Astrocyte (in vitro differentiated cells and primary cell): ENCODE results near the gene AMER3. TPM values are rescaled to one million over a fixed set of nuclear protein-coding genes. Genes with fewer than 3 reads are reported as not detected.

ENCODE experiments used
- DNase-seq: peaks from one replicate; pipeline ENCODE4 v3.0.0-alpha.2; 2010; ENCODE audit warnings: low read depth
- FAIRE-seq: peaks from 2 replicates; lab custom pipeline; 2011; peaks lifted over from hg19 to GRCh38; lab: Jason Lieb, UNC
- H2AFZ ChIP-seq: 2 replicates; pipeline ENCODE4 v1.6.0; 2012; ENCODE audit warnings: low read depth, low read length, inconsistent platforms
- H3K27ac ChIP-seq: 2 replicates; pipeline ENCODE4 v1.5.1; 2011; ENCODE audit warnings: low read depth, low read length, inconsistent platforms
- H3K27me3 ChIP-seq: 2 replicates; pipeline ENCODE4 v1.6.0; 2011; ENCODE audit warnings: low read length, inconsistent platforms; ENCODE audit not compliant: insufficient read depth
- H3K36me3 ChIP-seq: 2 replicates; pipeline ENCODE4 v1.5.1; 2011; ENCODE audit warnings: low read length, inconsistent platforms; ENCODE audit not compliant: insufficient read depth
- H3K4me1 ChIP-seq: 2 replicates; pipeline ENCODE4 v1.5.1; 2011; ENCODE audit warnings: low read length, inconsistent platforms; ENCODE audit not compliant: insufficient read depth
- H3K4me2 ChIP-seq: 2 replicates; pipeline ENCODE4 v1.6.0; 2012; ENCODE audit warnings: low read length, inconsistent platforms
- H3K4me3 ChIP-seq: 2 replicates; pipeline ENCODE4 v1.5.1; 2011; ENCODE audit warnings: low read depth, mild to moderate bottlenecking, low read length, inconsistent platforms; ENCODE audit not compliant: insufficient read depth
- H3K79me2 ChIP-seq: 2 replicates; pipeline ENCODE4 v1.6.0; 2012; ENCODE audit warnings: mild to moderate bottlenecking, low read length, inconsistent platforms; ENCODE audit not compliant: insufficient read depth
- H3K9ac ChIP-seq: 2 replicates; pipeline ENCODE4 v1.6.0; 2012; ENCODE audit warnings: mild to moderate bottlenecking, low read length, inconsistent platforms
- H3K9me3 ChIP-seq: 2 replicates; pipeline ENCODE4 v1.5.1; 2012; ENCODE audit warnings: low read depth, mild to moderate bottlenecking, low read length, inconsistent platforms; ENCODE audit not compliant: insufficient read depth
- H4K20me1 ChIP-seq: 2 replicates; pipeline ENCODE4 v1.6.0; 2012; ENCODE audit warnings: low read length, inconsistent platforms; ENCODE audit not compliant: insufficient read depth
- H3K27ac Mint-ChIP-seq: one replicate; pipeline ENCODE4 v1.8.0; 2021; ENCODE audit warnings: mild to moderate bottlenecking, mixed read lengths; ENCODE audit not compliant: unreplicated experiment
- H3K27me3 Mint-ChIP-seq: one replicate; pipeline ENCODE4 v1.8.0; 2021; ENCODE audit warnings: low read depth, mixed read lengths; ENCODE audit not compliant: unreplicated experiment
- H3K36me3 Mint-ChIP-seq: one replicate; pipeline ENCODE4 v1.8.0; 2021; ENCODE audit warnings: low read depth, mixed read lengths; ENCODE audit not compliant: unreplicated experiment
- H3K4me1 Mint-ChIP-seq: one replicate; pipeline ENCODE4 v1.8.0; 2021; ENCODE audit warnings: low read depth, mixed read lengths; ENCODE audit not compliant: unreplicated experiment
- H3K4me3 Mint-ChIP-seq: one replicate; pipeline ENCODE4 v1.8.0; 2021; ENCODE audit warnings: mild to moderate bottlenecking, moderate library complexity, mixed read lengths; ENCODE audit not compliant: unreplicated experiment
- H3K9me3 Mint-ChIP-seq: one replicate; pipeline ENCODE4 v1.8.0; 2021; ENCODE audit warnings: mild to moderate bottlenecking, mixed read lengths; ENCODE audit not compliant: unreplicated experiment
- EZH2 ChIP-seq: IDR thresholded peaks from 2 replicates; pipeline ENCODE4 v1.6.1; 2012; ENCODE audit warnings: mild to moderate bottlenecking, low read length, inconsistent platforms; ENCODE audit not compliant: insufficient read depth
- total RNA-seq: library from RNA; stranded (reverse); gene quantifications from 2 replicates; pipeline ENCODE4 v1.2.1, GENCODE V29; 2021
- TF ChIP-seq, protein P1 (sequence below): IDR thresholded peaks from 2 replicates; pipeline ENCODE4 v1.5.1; 2011; ENCODE audit warnings: low read depth, mild to moderate bottlenecking, inconsistent platforms, low read length, moderate library complexity; ENCODE audit not compliant: insufficient read depth

Gene AMER3
- total RNA-seq, 1 donor from 2014 or later = not detected

DNA sequence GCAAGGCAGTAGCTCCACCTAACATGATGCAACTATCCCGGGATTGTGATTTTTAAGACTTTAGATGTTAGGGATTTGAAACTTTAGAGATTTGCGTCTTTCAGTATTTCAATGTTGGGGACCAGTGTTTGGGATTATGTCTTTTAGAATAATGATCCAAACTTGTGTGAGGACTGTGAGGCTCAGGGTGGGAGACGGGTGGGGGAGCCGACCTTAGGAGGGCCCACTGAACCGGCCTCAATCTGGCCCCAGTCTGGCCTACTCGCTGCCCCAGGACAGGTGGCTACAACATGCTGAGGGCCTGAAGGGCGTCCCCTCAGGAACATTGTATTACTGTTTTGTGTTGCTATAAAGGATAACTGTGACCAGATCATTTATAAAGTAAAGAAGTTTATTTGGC is 10.7 kb downstream of the AMER3 start:
- no peaks in the 10 kb centered on the region for H3K27me3 ChIP-seq
- FAIRE-seq = no peak
- H3K9ac ChIP-seq = no peak overlapping the region
- Mint-ChIP-seq H3K4me1 (no peaks in the 10 kb centered on the region), H3K27me3 (peaks cover 37% of the 10 kb centered on the region), H3K27ac (no peak overlapping the region), H3K9me3 (no peaks in the 10 kb centered on the region), H3K36me3 (peaks cover 2% of the 10 kb centered on the region), H3K4me3 (no peak overlapping the region)
- no peaks in the 10 kb centered on the region for H3K9me3 ChIP-seq
- H3K27ac ChIP-seq = no peak overlapping the region
- no peak overlapping the region for H3K4me3 ChIP-seq
- TF ChIP-seq, protein P1, sequence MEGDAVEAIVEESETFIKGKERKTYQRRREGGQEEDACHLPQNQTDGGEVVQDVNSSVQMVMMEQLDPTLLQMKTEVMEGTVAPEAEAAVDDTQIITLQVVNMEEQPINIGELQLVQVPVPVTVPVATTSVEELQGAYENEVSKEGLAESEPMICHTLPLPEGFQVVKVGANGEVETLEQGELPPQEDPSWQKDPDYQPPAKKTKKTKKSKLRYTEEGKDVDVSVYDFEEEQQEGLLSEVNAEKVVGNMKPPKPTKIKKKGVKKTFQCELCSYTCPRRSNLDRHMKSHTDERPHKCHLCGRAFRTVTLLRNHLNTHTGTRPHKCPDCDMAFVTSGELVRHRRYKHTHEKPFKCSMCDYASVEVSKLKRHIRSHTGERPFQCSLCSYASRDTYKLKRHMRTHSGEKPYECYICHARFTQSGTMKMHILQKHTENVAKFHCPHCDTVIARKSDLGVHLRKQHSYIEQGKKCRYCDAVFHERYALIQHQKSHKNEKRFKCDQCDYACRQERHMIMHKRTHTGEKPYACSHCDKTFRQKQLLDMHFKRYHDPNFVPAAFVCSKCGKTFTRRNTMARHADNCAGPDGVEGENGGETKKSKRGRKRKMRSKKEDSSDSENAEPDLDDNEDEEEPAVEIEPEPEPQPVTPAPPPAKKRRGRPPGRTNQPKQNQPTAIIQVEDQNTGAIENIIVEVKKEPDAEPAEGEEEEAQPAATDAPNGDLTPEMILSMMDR = no peak
- TF ChIP-seq EZH2 = no peak
- no peaks in the 10 kb centered on the region for H3K4me1 ChIP-seq
- H2AFZ ChIP-seq = no peak overlapping the region
- no peak overlapping the region for H3K4me2 ChIP-seq
- H3K36me3 ChIP-seq = no peaks in the 10 kb centered on the region
- no peak for DNase-seq
- no peaks in the 10 kb centered on the region for H3K79me2 ChIP-seq
- no peaks in the 10 kb centered on the region for H4K20me1 ChIP-seq

DNA sequence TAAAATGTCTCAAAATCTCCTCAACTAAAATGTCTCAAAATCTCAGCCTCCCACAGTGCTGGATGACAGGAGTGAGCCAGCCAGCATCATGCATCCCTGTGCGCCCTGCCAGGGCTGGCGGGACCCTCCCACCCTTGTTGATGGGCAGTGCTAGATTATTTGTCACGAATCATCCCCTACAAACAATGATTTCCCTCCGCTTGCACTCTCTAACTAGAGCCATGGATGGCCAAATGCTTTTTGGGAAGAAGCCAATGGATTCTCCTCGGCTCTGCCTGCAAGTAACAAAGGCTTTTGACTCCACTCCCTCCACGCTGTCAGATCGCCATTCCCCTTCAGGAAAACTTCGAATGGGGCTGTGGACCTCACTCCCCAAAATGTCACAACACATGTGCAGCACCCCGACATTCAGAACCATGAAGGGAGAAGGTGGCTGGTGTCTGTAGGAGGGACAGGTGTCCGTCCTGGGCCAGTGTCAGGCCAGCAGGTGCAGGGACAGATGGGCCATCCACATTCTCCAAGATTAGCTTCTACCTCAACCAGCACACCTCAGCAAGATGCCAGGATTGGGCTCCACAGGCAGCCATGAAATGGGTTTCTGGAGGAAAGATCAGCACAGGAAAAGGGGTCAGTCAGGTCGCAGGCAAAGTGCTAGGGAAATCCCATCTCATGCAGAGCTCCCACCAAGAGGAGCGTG is 11.5 kb downstream of the AMER3 start:
- Histone ChIP-seq H3K27ac (no peak overlapping the region), H2AFZ (no peak overlapping the region), H3K4me3 (no peak overlapping the region), H4K20me1 (no peaks in the 10 kb centered on the region), H3K4me2 (no peak overlapping the region), H3K9ac (no peak overlapping the region), H3K27me3 (no peaks in the 10 kb centered on the region), H3K79me2 (no peaks in the 10 kb centered on the region), H3K36me3 (no peaks in the 10 kb centered on the region), H3K9me3 (no peaks in the 10 kb centered on the region), H3K4me1 (no peaks in the 10 kb centered on the region)
- TF ChIP-seq EZH2 = no peak
- TF ChIP-seq, protein P1 = no peak
- H3K4me1 Mint-ChIP-seq = no peaks in the 10 kb centered on the region
- no peak for FAIRE-seq
- no peak overlapping the region for H3K4me3 Mint-ChIP-seq
- DNase-seq = no peak
- peaks cover 29% of the 10 kb centered on the region for H3K27me3 Mint-ChIP-seq
- peaks cover 2% of the 10 kb centered on the region for H3K36me3 Mint-ChIP-seq
- H3K27ac Mint-ChIP-seq = no peak overlapping the region
- H3K9me3 Mint-ChIP-seq = peaks cover under 1% of the 10 kb centered on the region

DNA sequence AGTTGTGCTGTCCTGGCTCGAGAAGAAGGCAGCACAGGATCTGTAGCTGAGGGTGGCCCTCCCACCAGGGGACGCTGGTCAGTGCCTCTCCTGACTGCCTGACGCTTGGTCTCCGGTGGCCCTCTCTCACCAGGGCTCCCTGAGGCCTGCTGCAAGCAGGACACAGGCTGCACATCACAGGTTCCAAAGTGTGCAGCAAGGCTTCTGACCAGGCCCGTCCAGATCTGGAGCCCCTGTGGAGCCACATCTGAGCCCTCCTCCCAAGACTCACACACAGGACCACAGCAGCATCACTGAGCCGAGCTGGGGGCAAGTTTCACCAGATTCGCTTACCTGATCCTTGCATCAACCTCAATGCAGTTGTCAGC is 12.1 kb downstream of the AMER3 start:
- no peaks in the 10 kb centered on the region for H3K27me3 ChIP-seq
- no peaks in the 10 kb centered on the region for H3K36me3 ChIP-seq
- H3K27ac ChIP-seq = no peak overlapping the region
- no peaks in the 10 kb centered on the region for H4K20me1 ChIP-seq
- DNase-seq (no peak), FAIRE-seq (no peak)
- H3K27ac Mint-ChIP-seq = no peak overlapping the region
- no peak overlapping the region for H3K9ac ChIP-seq
- H2AFZ ChIP-seq = no peak overlapping the region
- TF ChIP-seq EZH2 = no peak
- TF ChIP-seq, protein P1 = no peak
- H3K9me3 ChIP-seq = no peaks in the 10 kb centered on the region
- H3K36me3 Mint-ChIP-seq = peaks cover 2% of the 10 kb centered on the region
- peaks cover 2% of the 10 kb centered on the region for H3K9me3 Mint-ChIP-seq
- H3K27me3 Mint-ChIP-seq = peaks cover 27% of the 10 kb centered on the region
- H3K79me2 ChIP-seq = no peaks in the 10 kb centered on the region
- no peak overlapping the region for H3K4me3 ChIP-seq
- no peak overlapping the region for H3K4me2 ChIP-seq
- H3K4me1 ChIP-seq = no peaks in the 10 kb centered on the region
- no peak overlapping the region for H3K4me3 Mint-ChIP-seq
- no peaks in the 10 kb centered on the region for H3K4me1 Mint-ChIP-seq
